ENCODE measurements around the gene GNG10. TPM values are rescaled to one million over a fixed set of nuclear protein-coding genes. Genes with fewer than 3 reads are reported as not detected.

The GNG10 gene
- total RNA-seq, 6 experiments from 2014 or later = 8.1 to 23.8 (median 14.0) TPM

GRCh38 chr9:111644195-111644772, 17.1 kb upstream of the GNG10 start:
- Histone ChIP-seq H3K27ac (no peak overlapping the region), H3K9me3 (no peaks in the 10 kb centered on the region), H3K4me1 (peaks cover 0 to 22% (median 5%) of the 10 kb centered on the region in 4 donors), H3K4me3 (no peak overlapping the region), H3K36me3 (peaks cover 0 to 42% (median under 1%) of the 10 kb centered on the region in 4 donors), H3K27me3 (no peaks in the 10 kb centered on the region)
- no peak for ATAC-seq
- no peak for TF ChIP-seq CTCF (IDR thresholded peaks at IDR 0.05)
- no peak for TF ChIP-seq POLR2A (IDR thresholded peaks at IDR 0.05)
- intact Hi-C loops (cut with DNase I) = no loop called here
- WGBS (ENCODE audit: insufficient coverage, low coverage, low lambda C conversion rate, missing lambda C conversion rate) = 77% methylated on average over 8 of the region's 8 CpGs
- no peak for DNase-seq

- WGBS (ENCODE audit: insufficient coverage, low coverage, low lambda C conversion rate, missing lambda C conversion rate) = 38% methylated on average over 1 of the region's 1 CpG
- Histone ChIP-seq H3K27me3 (no peaks in the 10 kb centered on the region), H3K36me3 (peaks cover 0 to 57% (median 6%) of the 10 kb centered on the region in 4 donors), H3K4me1 (peaks cover 0 to 26% (median 6%) of the 10 kb centered on the region in 4 donors), H3K9me3 (no peaks in the 10 kb centered on the region), H3K27ac (peak overlapping the region in 1 of 3 donors; percentile 7), H3K4me3 (no peak overlapping the region)
- TF ChIP-seq POLR2A (IDR thresholded peaks at IDR 0.05) (no peak), CTCF (IDR thresholded peaks at IDR 0.05) (no peak)
- intact Hi-C loops (cut with DNase I) = no loop called here
- DNase-seq (no peak), ATAC-seq (peak in 2 of 4 donors; percentile 39 to 43)
These were observed 15.6 kb upstream of the GNG10 start for GRCh38 chr9:111645806-111646205.

GRCh38 chr9:111646417-111646816, 15.0 kb upstream of the GNG10 start:
- WGBS (ENCODE audit: insufficient coverage, low coverage, low lambda C conversion rate, missing lambda C conversion rate) = 51% methylated on average over 2 of the region's 2 CpGs
- no peak overlapping the region for H3K27ac ChIP-seq
- H3K36me3 ChIP-seq = peaks cover 0 to 59% (median 6%) of the 10 kb centered on the region in 4 donors
- ATAC-seq (peak in 1 of 4 donors; percentile 51), DNase-seq (no peak)
- no peaks in the 10 kb centered on the region for H3K27me3 ChIP-seq
- no peak overlapping the region for H3K4me3 ChIP-seq
- H3K4me1 ChIP-seq = peaks cover 0 to 26% (median 6%) of the 10 kb centered on the region in 4 donors
- intact Hi-C loops (cut with DNase I) = no loop called here
- H3K9me3 ChIP-seq = no peaks in the 10 kb centered on the region
- TF ChIP-seq CTCF (IDR thresholded peaks at IDR 0.05) (no peak), POLR2A (IDR thresholded peaks at IDR 0.05) (no peak)

GRCh38 chr9:111648066-111648465, 13.3 kb upstream of the GNG10 start:
- no peak for TF ChIP-seq POLR2A (IDR thresholded peaks at IDR 0.05)
- TF ChIP-seq CTCF (IDR thresholded peaks at IDR 0.05) = no peak
- DNase-seq (peak in 1 of 3 donors; percentile 32), ATAC-seq (peak in 3 of 4 donors; percentile 6 to 79 (median 40))
- intact Hi-C loops (cut with DNase I) = no loop called here
- 69% methylated on average over 3 of the region's 4 CpGs for WGBS (ENCODE audit: insufficient coverage, low coverage, low lambda C conversion rate, missing lambda C conversion rate)
- Histone ChIP-seq H3K4me3 (no peak overlapping the region), H3K27ac (peak overlapping the region in 2 of 3 donors; percentile 44 to 53), H3K4me1 (peaks cover 0 to 26% (median 6%) of the 10 kb centered on the region in 4 donors), H3K27me3 (no peaks in the 10 kb centered on the region), H3K36me3 (peaks cover 0 to 69% (median 7%) of the 10 kb centered on the region in 4 donors), H3K9me3 (no peaks in the 10 kb centered on the region)

Measured in right lobe of liver (tissue), 6 donors.